HepG2 (cell line): ENCODE measurements around the gene CFAP46. TPM values are rescaled to one million over a fixed set of nuclear protein-coding genes. Genes with fewer than 3 reads are reported as not detected.
A peak's percentile ranks its signal among the peaks of the same experiment; 100 is the strongest.

ENCODE experiments used
- ATAC-seq: fragments of 200-7000 bp; cut with Tn5 transposase; 3 replicates; pipeline ENCODE4 v1.9.1; 2020; ENCODE audit warnings: mild to moderate bottlenecking, moderate library complexity
- BruUV-seq: library from RNA; stranded (reverse); fragments of 400-500 nt; replicated peaks from 2 replicates; lab custom pipeline; 2021; lab: Mats Ljungman, UMichigan
- CTCF ChIA-PET: fragments of 300-600 bp; formaldehyde crosslinking; extraction: SDS; loops from one replicate; lab custom pipeline; 2021; ENCODE audit warnings: low total read pairs, inconsistent platforms, low intra/inter-chr PET ratio; lab: Yijun Ruan, JAX
- POLR2A ChIA-PET: fragments of 350-600 bp; sonication (Branson Sonifier 250); formaldehyde crosslinking; loops from one replicate; lab custom pipeline; 2020; ENCODE audit warnings: antibody characterized with exemption, inconsistent platforms; lab: Yijun Ruan, JAX
- DNase-seq: peaks from one replicate; pipeline ENCODE4 v3.0.0-alpha.2; 2015; ENCODE audit warnings: low spot score
- FAIRE-seq: peaks from 3 replicates; lab custom pipeline; 2011; peaks lifted over from hg19 to GRCh38; lab: Jason Lieb, UNC
- H2AFZ ChIP-seq: one replicate; pipeline ENCODE4 v1.6.1; 2011; ENCODE audit warnings: low read length, inconsistent platforms
- H3K27ac ChIP-seq: fragments of 300-600 bp; 3 replicates; pipeline ENCODE4 v1.8.0; 2011; ENCODE audit warnings: mixed run types, mild to moderate bottlenecking, mixed read lengths, low read length, inconsistent platforms; ENCODE audit not compliant: insufficient read depth; ENCODE audit errors: extremely low read length
- H3K27me3 ChIP-seq, 2 experiments: fragments of 200-600 bp in 1 of 2; 2 replicates in 1 of 2; 3 replicates in 1 of 2; pipeline versions ENCODE4 v1.6.0 to v1.8.0; 2011; ENCODE audit warnings: low read length in 2 of 2, mild to moderate bottlenecking in 2 of 2, moderate library complexity in 2 of 2, inconsistent platforms in 1 of 2; ENCODE audit not compliant: insufficient read depth in 2 of 2, control insufficient read depth in 1 of 2
- H3K36me3 ChIP-seq, 2 experiments: fragments of 200-600 bp in 1 of 2; replicated peaks in 1 of 2; 2 replicates in 1 of 2; 3 replicates in 1 of 2; pipeline versions ENCODE4 v1.5.1 to v1.8.0; 2011; ENCODE audit warnings: low read length in 2 of 2, inconsistent platforms in 1 of 2; ENCODE audit not compliant: insufficient read depth in 2 of 2, control insufficient read depth in 1 of 2
- H3K4me1 ChIP-seq: 2 replicates; pipeline ENCODE4 v1.5.1; 2012; ENCODE audit warnings: low read length, inconsistent platforms; ENCODE audit not compliant: insufficient read depth
- H3K4me2 ChIP-seq: 2 replicates; pipeline ENCODE4 v1.6.0; 2011; ENCODE audit warnings: low read depth, low read length, inconsistent platforms
- H3K4me3 ChIP-seq, 3 experiments: fragments of 200-600 bp in 1 of 3; sonication (generic), shearing (Covaris generic) in 1 of 3; replicated peaks in 1 of 3; 2 replicates each; pipeline ENCODE4 v1.5.1; 2011 to 2016; ENCODE audit warnings: low read length in 3 of 3, inconsistent platforms in 2 of 3, low read depth in 2 of 3, mild to moderate bottlenecking in 2 of 3, control low read depth in 1 of 3, mixed read lengths in 1 of 3; ENCODE audit not compliant: insufficient read depth in 1 of 3
- H3K79me2 ChIP-seq: one replicate; pipeline ENCODE4 v1.6.1; 2011; ENCODE audit warnings: low read length, inconsistent platforms; ENCODE audit not compliant: insufficient read depth
- H3K9ac ChIP-seq: 2 replicates; pipeline ENCODE4 v1.6.0; 2011; ENCODE audit warnings: mild to moderate bottlenecking, low read depth, low read length, inconsistent platforms; ENCODE audit not compliant: insufficient read depth
- H3K9me3 ChIP-seq: 2 replicates; pipeline ENCODE4 v1.5.1; 2012; ENCODE audit warnings: mild to moderate bottlenecking, low read length
- H4K20me1 ChIP-seq: 2 replicates; pipeline ENCODE4 v1.6.0; 2011; ENCODE audit warnings: inconsistent platforms, mild to moderate bottlenecking, low read length, moderate library complexity; ENCODE audit not compliant: insufficient read depth
- FOXC1 ChIP-seq: sonication (generic); formaldehyde crosslinking; IDR thresholded peaks from 2 replicates; pipeline ENCODE4 v1.8.0; 2022; ENCODE audit warnings: mild to moderate bottlenecking, missing genetic modification reagents, borderline replicate concordance
- HNRNPH1 ChIP-seq: fragments of 200-400 bp; formaldehyde crosslinking; optimal IDR thresholded peaks from 2 replicates; pipeline ENCODE3; 2017; ENCODE audit warnings: mild to moderate bottlenecking, low read depth, low read length
- HOXD1 ChIP-seq: sonication (generic); formaldehyde crosslinking; IDR thresholded peaks from 2 replicates; pipeline ENCODE4 v1.5.0; 2020; ENCODE audit warnings: missing genetic modification reagents
- NFRKB ChIP-seq: fragments of 450-650 bp; IDR thresholded peaks from 2 replicates; pipeline ENCODE4 v1.6.1; 2017
- SATB2 ChIP-seq: sonication (generic); formaldehyde crosslinking; IDR thresholded peaks from 2 replicates; pipeline ENCODE4 v1.5.0; 2020; ENCODE audit warnings: missing genetic modification reagents
- TP53 ChIP-seq: sonication (generic); formaldehyde crosslinking; conservative IDR thresholded peaks from 2 replicates; pipeline ENCODE4 v1.4.0; 2020; ENCODE audit warnings: missing genetic modification reagents
- ZNF124 ChIP-seq: sonication (generic); formaldehyde crosslinking; IDR thresholded peaks from 2 replicates; pipeline ENCODE4 v1.4.0; 2020; ENCODE audit warnings: missing genetic modification reagents
- ZNF180 ChIP-seq: sonication (generic); formaldehyde crosslinking; IDR thresholded peaks from 2 replicates; pipeline ENCODE4 v1.4.0; 2020; ENCODE audit warnings: low read depth, missing genetic modification reagents, borderline replicate concordance
- ZNF556 ChIP-seq: sonication (generic); formaldehyde crosslinking; IDR thresholded peaks from 2 replicates; pipeline ENCODE4 v1.4.0; 2020; ENCODE audit warnings: mild to moderate bottlenecking, missing genetic modification reagents, borderline replicate concordance
- ZNF616 ChIP-seq: sonication (generic); formaldehyde crosslinking; IDR thresholded peaks from 2 replicates; pipeline ENCODE4 v1.5.0; 2020; ENCODE audit warnings: low read depth, mild to moderate bottlenecking, missing genetic modification reagents
- ZSCAN21 ChIP-seq: sonication (generic); formaldehyde crosslinking; IDR thresholded peaks from 2 replicates; pipeline ENCODE4 v1.8.0; 2022; ENCODE audit warnings: mild to moderate bottlenecking, missing genetic modification reagents, moderate library complexity, borderline replicate concordance
- WGBS: methylation state at CpG from one replicate; pipeline ENCODE4 v1.1.6; 2017; ENCODE audit warnings: low lambda C conversion rate; 5-methylcytosine and 5-hydroxymethylcytosine counted together
- in situ Hi-C: cut with HindIII; loops from 2 replicates; pipeline ENCODE4 v1.10.0; 2017; ENCODE audit warnings: low pct_unique_long_range_greater_than_20kb; ENCODE audit not compliant: extremely low pct_ligation_motif_present
- intact Hi-C: fragments of 100-400 bp; cut with micrococcal nuclease; formaldehyde crosslinking; loops from one replicate; pipeline ENCODE4 v1.10.0; 2022; ENCODE audit not compliant: unreplicated experiment
- polyA plus RNA-seq, 8 experiments: library from polyadenylated mRNA; depleted of rRNA in 3 of 8; stranded (reverse) in 7 of 8; unstranded in 1 of 8; fragments of >200 nt; fragmentation: Illumina TruSeq in 4 of 8; extraction: Trizol in 4 of 8; gene quantifications; 2 replicates each; pipeline versions ENCODE4 v1.2.1 to v1.2.3, GENCODE V29; 2011 to 2016; ENCODE audit warnings: low read depth in 4 of 8, missing spikeins in 1 of 8, mixed read lengths in 1 of 8; ENCODE audit not compliant: insufficient read depth in 1 of 8
- total RNA-seq, 5 experiments: library from RNA; depleted of rRNA; stranded (reverse); fragments of >200 nt; fragmentation: Illumina TruSeq; extraction: Trizol; gene quantifications; 2 replicates each; pipeline ENCODE4 v1.2.3, GENCODE V29; 2016; ENCODE audit warnings: low read depth in 1 of 5
- TF ChIP-seq, protein P1 (sequence below): IDR thresholded peaks from 2 replicates; pipeline ENCODE4 v1.6.1; 2012; ENCODE audit warnings: low read length, improper control_type of control experiment

CFAP46 gene
- total and polyA plus RNA-seq, 2 of the 13 experiments (the other 11 are each of a cell fraction or from before 2014, with no cell fraction given): 0.24 to 0.84 TPM

DNA sequence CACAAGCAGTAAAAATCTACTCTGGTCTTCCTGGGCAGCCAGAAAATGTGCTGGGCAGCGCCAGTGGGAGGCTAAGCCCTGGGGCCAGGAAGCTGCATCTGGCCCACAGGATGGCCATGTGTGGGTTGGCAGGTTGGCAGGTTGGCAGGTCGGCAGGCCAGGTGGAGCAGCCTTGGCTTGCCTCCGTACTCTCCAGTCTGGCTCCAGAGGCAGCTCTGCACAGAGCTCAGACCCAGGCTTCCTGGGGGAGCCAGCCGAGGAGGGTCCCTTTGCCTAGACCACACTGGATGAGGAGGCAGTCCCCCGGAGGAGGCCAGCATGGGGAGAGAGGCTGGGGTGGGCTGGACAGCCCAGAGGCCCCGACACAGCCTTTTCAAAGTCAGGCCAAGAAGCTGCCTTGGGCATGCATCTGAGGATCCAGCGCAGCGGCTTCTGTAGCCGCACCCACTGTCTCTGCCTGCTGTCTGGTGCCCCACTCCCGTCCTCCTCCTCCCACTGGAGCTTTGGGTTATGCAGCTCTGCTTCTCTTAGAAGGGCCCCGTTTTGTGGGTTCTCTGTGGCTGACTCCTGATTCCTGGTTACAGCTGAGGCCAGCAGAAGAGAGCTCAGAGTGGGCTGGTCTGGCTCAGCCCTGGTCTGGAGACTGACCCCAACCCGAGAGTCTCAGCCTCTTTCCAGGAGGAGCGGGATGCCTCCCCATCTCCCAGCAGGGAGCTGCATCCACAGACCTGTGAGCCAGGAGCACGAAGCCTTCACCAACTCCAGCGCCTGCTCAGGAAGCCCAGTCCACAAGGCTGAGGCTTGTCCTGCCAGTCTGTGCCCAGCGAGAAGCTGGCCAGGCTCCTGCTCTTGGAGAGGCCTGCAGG, 44.6 kb downstream of the CFAP46 start:
- no TSS peak for BruUV-seq
- ChIA-PET POLR2A (no interaction called here), CTCF (no interaction called here)

More for the DNA sequence above, 44.6 kb downstream of the CFAP46 start:
- H3K27ac ChIP-seq: no peak overlapping the region
- no peak overlapping the region for H2AFZ ChIP-seq
- 5% methylated on average over 4 of the region's 16 CpGs for WGBS
- H3K27me3 ChIP-seq: peaks cover 4 to 52% of the 10 kb centered on the region in 2 experiments
- no peaks in the 10 kb centered on the region for H3K9me3 ChIP-seq
- H4K20me1 ChIP-seq: no peaks in the 10 kb centered on the region
- no peak for FAIRE-seq
- H3K4me1 ChIP-seq: no peaks in the 10 kb centered on the region
- peak; percentile 28; the same call in 1 of the 3 replicates for ATAC-seq
- H3K4me3 ChIP-seq: no peak overlapping the region
- no peaks in the 10 kb centered on the region for H3K36me3 ChIP-seq
- no peak overlapping the region for H3K9ac ChIP-seq
- no peak for DNase-seq
- in situ Hi-C loops: loop anchor here (10.0 kb wide), 1 partner anchor 243 kb away; no protein-coding TSS in a partner anchor
- intact Hi-C loops: loop anchor here (10.0 kb wide), 1 partner anchor 243 kb away; no protein-coding TSS in a partner anchor
- TF ChIP-seq, protein P1, sequence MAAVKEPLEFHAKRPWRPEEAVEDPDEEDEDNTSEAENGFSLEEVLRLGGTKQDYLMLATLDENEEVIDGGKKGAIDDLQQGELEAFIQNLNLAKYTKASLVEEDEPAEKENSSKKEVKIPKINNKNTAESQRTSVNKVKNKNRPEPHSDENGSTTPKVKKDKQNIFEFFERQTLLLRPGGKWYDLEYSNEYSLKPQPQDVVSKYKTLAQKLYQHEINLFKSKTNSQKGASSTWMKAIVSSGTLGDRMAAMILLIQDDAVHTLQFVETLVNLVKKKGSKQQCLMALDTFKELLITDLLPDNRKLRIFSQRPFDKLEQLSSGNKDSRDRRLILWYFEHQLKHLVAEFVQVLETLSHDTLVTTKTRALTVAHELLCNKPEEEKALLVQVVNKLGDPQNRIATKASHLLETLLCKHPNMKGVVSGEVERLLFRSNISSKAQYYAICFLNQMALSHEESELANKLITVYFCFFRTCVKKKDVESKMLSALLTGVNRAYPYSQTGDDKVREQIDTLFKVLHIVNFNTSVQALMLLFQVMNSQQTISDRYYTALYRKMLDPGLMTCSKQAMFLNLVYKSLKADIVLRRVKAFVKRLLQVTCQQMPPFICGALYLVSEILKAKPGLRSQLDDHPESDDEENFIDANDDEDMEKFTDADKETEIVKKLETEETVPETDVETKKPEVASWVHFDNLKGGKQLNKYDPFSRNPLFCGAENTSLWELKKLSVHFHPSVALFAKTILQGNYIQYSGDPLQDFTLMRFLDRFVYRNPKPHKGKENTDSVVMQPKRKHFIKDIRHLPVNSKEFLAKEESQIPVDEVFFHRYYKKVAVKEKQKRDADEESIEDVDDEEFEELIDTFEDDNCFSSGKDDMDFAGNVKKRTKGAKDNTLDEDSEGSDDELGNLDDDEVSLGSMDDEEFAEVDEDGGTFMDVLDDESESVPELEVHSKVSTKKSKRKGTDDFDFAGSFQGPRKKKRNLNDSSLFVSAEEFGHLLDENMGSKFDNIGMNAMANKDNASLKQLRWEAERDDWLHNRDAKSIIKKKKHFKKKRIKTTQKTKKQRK: no peak
- TF ChIP-seq ZNF556 (CRISPR knock-in tag): no peak
- TF ChIP-seq FOXC1: no peak
- no peak for TF ChIP-seq SATB2
- TF ChIP-seq ZNF124 (CRISPR knock-in tag): no peak
- TF ChIP-seq HNRNPH1: no peak
- no peak for TF ChIP-seq ZNF616 (CRISPR knock-in tag)
- no peak for TF ChIP-seq NFRKB
- TF ChIP-seq ZSCAN21 (CRISPR knock-in tag): no peak
- no peak for TF ChIP-seq TP53 (CRISPR knock-in tag)
- no peak for TF ChIP-seq HOXD1 (CRISPR knock-in tag)
- no peak for TF ChIP-seq ZNF180 (CRISPR knock-in tag)
- no peak overlapping the region for H3K4me2 ChIP-seq
- H3K79me2 ChIP-seq: no peaks in the 10 kb centered on the region
